Activated CD4-positive, alpha-beta T cell treated with anti-CD3 and anti-CD28 coated beads, Interleukin-2, amount 50 U/mL, for 4 hours (primary cell): ENCODE measurements around the gene EEPD1.
"Not testable (repeated sequence)": the region's sequence is repeated elsewhere in the genome, so short reads cannot be mapped to it uniquely, and the experiment has no call there.

Experiments
- DNase-seq, 2 experiments: peaks; one replicate each; pipeline ENCODE4 v3.0.0-alpha.2; 2020

The EEPD1 gene

GRCh38 chr7:36129048-36129534, 24.0 kb upstream of the EEPD1 start:
- no peak for DNase-seq

DNA sequence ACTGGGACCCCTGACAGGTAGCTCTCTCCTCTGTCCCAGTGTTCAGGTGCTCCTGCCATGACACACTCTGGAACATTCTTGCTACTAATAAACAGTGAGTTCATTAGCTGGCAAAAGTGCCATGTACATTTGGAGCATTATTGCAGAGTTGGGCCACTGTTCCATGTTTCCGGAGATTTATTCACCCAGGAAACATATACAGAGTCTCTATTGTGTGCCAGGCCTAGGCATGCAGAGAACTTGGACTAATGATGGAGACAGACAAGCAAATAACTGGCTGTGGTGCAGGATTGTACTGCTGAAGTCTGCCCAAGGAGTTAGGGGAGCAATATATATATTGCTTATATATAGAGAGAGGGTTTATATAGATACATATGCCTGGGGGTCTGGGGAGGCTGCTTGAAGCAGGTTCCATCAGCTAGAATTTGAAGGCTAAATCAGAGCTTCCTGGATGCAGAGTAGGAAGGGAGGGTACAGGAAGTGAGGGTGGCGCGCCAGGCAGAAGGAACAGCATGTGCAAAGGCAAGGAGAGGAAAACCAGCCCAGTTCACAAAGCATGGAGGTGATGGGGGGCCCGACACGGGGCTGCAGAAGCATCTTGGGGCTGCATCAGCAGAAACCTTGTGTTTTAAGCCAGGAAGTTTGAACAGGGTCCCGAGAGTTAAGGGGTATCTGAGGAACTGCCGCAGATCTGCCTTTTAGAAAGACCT, 22.7 kb upstream of the EEPD1 start:
- no peak for DNase-seq

- DNase-seq: no peak
These were observed 22.0 kb upstream of the EEPD1 start for GRCh38 chr7:36131026-36131425.

- no peak for DNase-seq
These were observed 21.6 kb upstream of the EEPD1 start for GRCh38 chr7:36131499-36131898.

DNA sequence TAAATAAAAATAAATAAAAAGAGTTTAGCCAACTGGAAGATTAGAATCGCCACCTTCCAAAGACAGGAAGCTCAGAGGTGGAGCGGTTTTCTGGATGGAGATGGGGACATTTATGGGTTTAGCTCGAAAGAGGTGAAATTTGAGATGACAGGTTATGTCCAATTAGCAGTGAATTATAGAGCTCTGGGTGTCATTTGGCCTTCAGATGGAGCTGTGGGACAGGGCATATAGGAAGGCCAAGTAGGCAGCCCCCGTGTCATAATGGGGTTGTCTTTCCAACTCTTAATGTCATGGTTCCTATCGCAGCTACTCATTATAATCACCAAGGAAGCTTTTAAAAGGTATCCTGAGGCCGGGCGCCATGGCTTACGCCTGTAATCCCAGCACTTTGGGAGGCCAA, 21.0 kb upstream of the EEPD1 start:
- no peak for DNase-seq

GRCh38 chr7:36135700-36136099, 17.4 kb upstream of the EEPD1 start:
- DNase-seq: no peak

- no peak for DNase-seq
These were observed 15.8 kb upstream of the EEPD1 start for GRCh38 chr7:36137258-36137657.

- no peak for DNase-seq
These were observed 15.3 kb upstream of the EEPD1 start for GRCh38 chr7:36137754-36138153.

GRCh38 chr7:36138209-36138608, 14.8 kb upstream of the EEPD1 start:
- DNase-seq: no peak

- no peak for DNase-seq
These were observed 11.7 kb upstream of the EEPD1 start for GRCh38 chr7:36141351-36141750.

GRCh38 chr7:36141850-36142249, 11.2 kb upstream of the EEPD1 start:
- DNase-seq: no peak

- DNase-seq: no peak
These were observed 8.9 kb upstream of the EEPD1 start for GRCh38 chr7:36144189-36144588.

- no peak for DNase-seq
These were observed 7.4 kb upstream of the EEPD1 start for GRCh38 chr7:36145686-36146085.

DNA sequence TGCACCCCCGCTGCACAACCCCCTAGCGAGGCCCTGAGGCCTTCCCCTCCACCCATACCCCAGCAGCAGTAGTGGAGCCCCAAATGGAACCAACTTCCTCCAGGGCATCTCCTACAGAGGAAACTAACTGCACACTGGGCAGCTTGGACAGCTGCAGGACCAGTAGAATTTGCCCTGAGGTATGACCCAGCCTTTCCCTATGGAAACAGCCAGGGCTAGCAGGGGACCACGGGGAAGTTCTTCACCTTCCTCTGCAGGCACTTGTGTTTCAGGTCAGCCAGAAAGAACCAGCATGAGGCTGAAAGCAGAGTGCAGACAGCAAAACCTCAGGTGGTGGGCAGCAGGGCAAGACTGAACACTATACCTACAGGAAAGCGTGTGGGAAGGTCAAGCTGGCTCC, 5.7 kb upstream of the EEPD1 start:
- no peak for DNase-seq

GRCh38 chr7:36148422-36149065, 4.5 kb upstream of the EEPD1 start:
- DNase-seq: no peak

DNA sequence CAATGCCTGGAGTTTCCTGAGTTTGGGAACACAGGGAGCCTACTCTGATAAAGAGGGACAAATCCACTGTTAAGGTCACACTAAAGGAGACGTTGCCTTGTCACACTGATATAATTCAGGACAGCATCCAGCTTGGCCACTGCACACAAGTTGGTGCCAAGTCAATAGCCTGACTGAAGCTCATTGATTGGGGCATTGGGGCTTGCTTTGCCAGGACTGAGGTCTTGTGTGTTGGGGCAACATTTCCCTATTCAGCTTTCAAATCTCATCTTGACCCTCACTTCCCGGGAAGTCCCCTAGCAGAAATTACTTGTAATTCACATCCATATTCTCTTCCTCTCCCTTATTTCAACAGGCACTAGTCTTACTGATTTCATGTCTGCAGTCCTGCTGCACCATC, 3.8 kb upstream of the EEPD1 start:
- not testable (repeated sequence) for DNase-seq

DNA sequence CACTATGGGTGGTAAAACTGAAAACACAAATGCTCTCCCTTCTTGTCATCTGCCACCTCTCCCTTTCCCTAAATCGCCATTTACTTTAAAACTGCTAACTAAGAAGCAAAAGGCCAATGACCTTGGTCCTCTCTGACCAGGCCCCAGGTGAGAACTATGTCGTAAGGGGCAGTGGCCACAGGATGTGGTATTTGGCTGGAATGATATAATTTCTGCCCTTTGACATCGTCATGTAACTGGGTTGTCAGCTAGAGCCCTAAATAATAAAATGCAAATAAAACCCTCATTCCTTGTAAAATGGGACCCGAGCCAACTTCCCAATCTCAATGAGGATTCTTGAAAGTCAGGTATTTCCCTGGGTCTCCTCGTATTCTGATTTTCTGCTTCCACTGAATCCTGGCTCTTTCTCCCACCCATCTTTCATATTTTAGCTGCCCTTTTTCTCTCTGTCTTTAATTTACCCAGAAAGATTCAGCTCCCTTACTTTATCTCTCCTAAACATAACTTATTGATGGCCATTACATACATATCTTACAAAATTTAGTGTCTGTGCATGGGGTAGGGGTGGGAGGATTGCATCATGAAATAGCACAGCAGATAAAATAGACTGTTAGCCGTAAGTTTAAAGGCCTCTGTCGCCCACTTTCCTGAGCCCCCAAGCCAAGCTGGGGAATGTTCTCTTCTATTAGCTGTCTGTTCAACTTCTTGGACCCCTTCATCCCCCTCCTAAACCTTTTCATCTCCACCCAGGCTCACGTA, 3.2 kb upstream of the EEPD1 start:
- DNase-seq: no peak

GRCh38 chr7:36151921-36152755, 916 bp upstream of the EEPD1 start:
- no peak for DNase-seq

GRCh38 chr7:36153571-36154097, 580 bp downstream of the EEPD1 start:
- no peak for DNase-seq

DNA sequence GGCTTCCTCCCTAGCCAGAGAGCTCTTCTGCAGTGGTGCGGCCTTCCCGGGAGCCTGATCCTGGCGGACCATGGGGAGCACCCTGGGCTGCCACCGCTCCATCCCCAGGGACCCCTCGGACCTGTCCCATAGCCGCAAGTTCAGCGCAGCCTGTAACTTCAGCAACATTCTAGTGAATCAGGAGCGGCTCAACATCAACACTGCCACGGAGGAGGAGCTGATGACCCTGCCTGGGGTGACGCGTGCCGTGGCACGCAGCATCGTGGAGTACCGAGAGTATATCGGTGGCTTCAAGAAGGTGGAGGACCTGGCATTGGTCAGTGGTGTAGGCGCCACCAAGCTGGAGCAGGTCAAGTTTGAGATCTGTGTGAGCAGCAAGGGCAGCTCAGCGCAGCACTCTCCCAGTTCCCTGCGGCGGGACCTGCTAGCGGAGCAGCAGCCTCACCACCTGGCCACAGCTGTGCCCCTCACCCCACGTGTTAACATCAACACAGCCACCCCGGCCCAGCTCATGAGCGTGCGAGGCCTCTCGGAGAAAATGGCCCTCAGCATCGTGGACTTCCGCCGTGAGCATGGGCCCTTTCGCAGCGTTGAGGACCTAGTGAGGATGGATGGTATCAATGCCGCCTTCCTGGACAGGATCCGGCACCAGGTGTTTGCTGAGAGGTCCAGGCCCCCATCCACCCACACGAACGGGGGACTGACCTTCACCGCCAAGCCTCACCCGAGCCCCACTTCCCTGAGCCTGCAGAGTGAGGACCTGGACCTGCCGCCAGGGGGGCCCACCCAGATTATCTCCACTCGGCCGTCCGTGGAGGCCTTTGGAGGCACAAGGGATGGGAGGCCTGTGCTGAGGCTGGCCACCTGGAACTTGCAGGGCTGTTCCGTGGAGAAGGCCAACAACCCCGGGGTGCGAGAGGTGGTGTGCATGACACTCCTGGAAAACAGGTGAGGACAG, 1.5 kb downstream of the EEPD1 start:
- no peak for DNase-seq

DNA sequence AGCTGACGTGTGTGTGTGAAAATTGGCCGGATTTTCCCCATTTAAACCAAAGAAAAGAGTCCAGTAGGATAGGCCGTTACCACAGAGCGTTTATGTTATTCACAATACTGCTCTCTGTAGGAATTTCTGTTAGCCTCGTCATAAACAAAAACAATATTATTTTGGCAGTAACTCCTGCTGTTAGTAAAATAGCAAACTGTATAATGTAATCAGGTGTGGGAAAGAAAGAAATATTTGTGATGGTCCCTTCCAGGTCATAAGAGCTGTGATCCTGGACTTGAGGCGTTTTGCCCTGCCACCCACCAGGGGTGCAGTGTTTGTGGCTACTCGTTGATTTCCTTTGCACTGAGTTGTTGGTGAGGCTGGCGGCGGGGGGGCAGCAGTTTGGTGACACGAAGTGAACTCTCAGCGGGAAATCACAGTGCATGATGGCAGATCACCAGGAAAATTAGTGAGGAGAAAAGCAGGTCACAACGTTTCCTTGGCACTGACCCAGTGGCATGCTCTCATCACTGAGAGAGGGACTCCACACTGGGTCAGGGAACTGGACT, 2.8 kb downstream of the EEPD1 start:
- no peak for DNase-seq
